Thoracic aorta (tissue), 2 donors: ENCODE results near the gene ZNF22. TPM values are rescaled to one million over a fixed set of nuclear protein-coding genes. Genes with fewer than 3 reads are reported as not detected.

ENCODE experiments used
- ATAC-seq: fragments of 150-250 bp; one replicate; pipeline ENCODE4 v1.8.0; 2017; ENCODE audit warnings: low read depth; ENCODE audit not compliant: insufficient number of reproducible peaks, low FRiP score
- DNase-seq: peaks from one replicate; pipeline ENCODE4 v3.0.0-alpha.2; 2020; ENCODE audit warnings: low spot score
- H3K27ac ChIP-seq, 2 donors: fragments of 200-600 bp; sonication (generic); 1 replicate in 1 of 2; 2 replicates in 1 of 2; pipeline ENCODE4 v1.5.1; 2016; ENCODE audit warnings: mild to moderate bottlenecking in 2 of 2, moderate library complexity in 2 of 2
- H3K27me3 ChIP-seq: fragments of 200-600 bp; sonication (generic); replicated peaks from 2 replicates; pipeline ENCODE4 v1.6.0; 2016; ENCODE audit warnings: mild to moderate bottlenecking; ENCODE audit not compliant: insufficient read depth
- H3K36me3 ChIP-seq: fragments of 200-600 bp; sonication (generic); one replicate; pipeline ENCODE4 v1.5.1; 2016
- H3K4me1 ChIP-seq, 2 donors: fragments of 200-600 bp; sonication (generic); 1 replicate in 1 of 2; 2 replicates in 1 of 2; pipeline versions ENCODE4 v1.5.1 to v1.6.0; 2016; ENCODE audit warnings: low read depth in 2 of 2, mild to moderate bottlenecking in 1 of 2; ENCODE audit not compliant: control insufficient read depth in 1 of 2
- H3K4me3 ChIP-seq: fragments of 200-600 bp; sonication (generic); 2 replicates; pipeline ENCODE4 v1.5.1; 2016; ENCODE audit warnings: mild to moderate bottlenecking
- H3K9me3 ChIP-seq: fragments of 200-600 bp; sonication (generic); 2 replicates; pipeline ENCODE4 v1.5.1; 2016
- CTCF ChIP-seq: fragments of 200-600 bp; sonication (generic); IDR thresholded peaks from one replicate; pipeline ENCODE4 v1.5.1; 2019; ENCODE audit warnings: antibody characterized with exemption
- total RNA-seq, 2 donors: library from RNA; depleted of rRNA; stranded (reverse); fragments of >200 nt; gene quantifications; one replicate each; pipeline versions ENCODE4 v1.1.0 to v1.2.3, GENCODE V29; 2016

ZNF22 gene
- total RNA-seq = 10 to 100 TPM; 16.6 to 20.7 TPM

GRCh38 chr10:45000752-45001380 lies at the start of gene ZNF22:
ZNF22 (plus strand) TSS chr10:45000923; CDS start chr10:45003369, 2,446 bp downstream.
- peak within 1 kb of the TSS; percentile 82 for H3K4me3 ChIP-seq
- DNase-seq = no peak
- peak within 1 kb of the TSS; percentile 88 for H3K27ac ChIP-seq
- H3K4me1 ChIP-seq = peaks cover 25 to 52% of the 10 kb centered on the region in 2 donors
- peak; percentile 21 for TF ChIP-seq CTCF
- H3K36me3 ChIP-seq = no peaks in the 10 kb centered on the region
- no peaks in the 10 kb centered on the region for H3K9me3 ChIP-seq
- ATAC-seq = peak; percentile 16
- no peaks in the 10 kb centered on the region for H3K27me3 ChIP-seq

- Histone ChIP-seq H3K27me3 (no peaks in the 10 kb centered on the region), H3K4me1 (peaks cover 0 to 5% of the 10 kb centered on the region in 2 donors), H3K27ac (no peak overlapping the region), H3K36me3 (no peaks in the 10 kb centered on the region), H3K4me3 (no peak overlapping the region), H3K9me3 (no peaks in the 10 kb centered on the region)
- no peak for TF ChIP-seq CTCF
- no peak for ATAC-seq
- DNase-seq = no peak
Observed at GRCh38 chr10:44951576-44952226, 49.0 kb upstream of the ZNF22 start.

- TF ChIP-seq CTCF = no peak
- H3K9me3 ChIP-seq = no peaks in the 10 kb centered on the region
- ATAC-seq (no peak), DNase-seq (no peak)
- no peak overlapping the region for H3K4me3 ChIP-seq
- no peaks in the 10 kb centered on the region for H3K27me3 ChIP-seq
- no peaks in the 10 kb centered on the region for H3K36me3 ChIP-seq
- peaks cover 3 to 10% of the 10 kb centered on the region in 2 donors for H3K4me1 ChIP-seq
- H3K27ac ChIP-seq = no peak overlapping the region
Observed at GRCh38 chr10:44952779-44953231, 47.9 kb upstream of the ZNF22 start.

GRCh38 chr10:44954042-44954441 lies 46.7 kb upstream of the ZNF22 start:
- H3K36me3 ChIP-seq = no peaks in the 10 kb centered on the region
- DNase-seq (no peak), ATAC-seq (no peak)
- H3K27ac ChIP-seq = no peak overlapping the region
- H3K9me3 ChIP-seq = no peaks in the 10 kb centered on the region
- peaks cover 9 to 20% of the 10 kb centered on the region in 2 donors for H3K4me1 ChIP-seq
- no peaks in the 10 kb centered on the region for H3K27me3 ChIP-seq
- TF ChIP-seq CTCF = no peak
- H3K4me3 ChIP-seq = no peak overlapping the region

- Histone ChIP-seq H3K4me3 (no peak overlapping the region), H3K27ac (no peak overlapping the region), H3K36me3 (no peaks in the 10 kb centered on the region), H3K4me1 (peaks cover 9 to 18% of the 10 kb centered on the region in 2 donors), H3K27me3 (no peaks in the 10 kb centered on the region), H3K9me3 (no peaks in the 10 kb centered on the region)
- ATAC-seq = no peak
- TF ChIP-seq CTCF = no peak
- DNase-seq = no peak
Observed at GRCh38 chr10:44954962-44955361, 45.8 kb upstream of the ZNF22 start.
